GM21381 (cell line): ENCODE measurements around the gene PPFIBP2.
A peak's percentile ranks its signal among the peaks of the same experiment; 100 is the strongest.
"Not testable (repeated sequence)": the region's sequence is repeated elsewhere in the genome, so short reads cannot be mapped to it uniquely, and the experiment has no call there.

ENCODE experiments used
- ATAC-seq: cut with Tn5 transposase; IDR thresholded peaks from one replicate; pipeline ENCODE4 v1.9.1; 2021; ENCODE audit warnings: mild to moderate bottlenecking, moderate library complexity; ENCODE audit not compliant: unreplicated experiment

Gene PPFIBP2

DNA sequence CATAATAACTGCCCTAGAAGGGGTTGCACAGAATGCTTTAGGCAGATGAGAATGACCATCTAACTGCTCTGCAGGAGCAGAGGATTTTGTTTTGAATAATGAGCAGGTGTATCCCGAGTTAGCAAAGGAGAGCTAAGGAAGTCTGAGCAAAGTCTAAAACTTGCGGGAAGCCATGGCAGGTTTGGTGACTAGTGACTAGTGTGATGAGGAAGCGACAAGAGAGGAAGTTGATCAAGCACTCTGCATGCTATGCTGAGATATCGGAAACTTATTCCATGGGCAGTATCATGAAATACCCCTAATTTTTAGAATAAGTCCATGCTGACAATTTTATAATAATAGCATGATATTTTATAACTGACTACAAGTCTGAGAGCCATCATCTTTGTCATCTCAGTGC lies 15.6 kb upstream of the PPFIBP2 start:
- no peak for ATAC-seq

DNA sequence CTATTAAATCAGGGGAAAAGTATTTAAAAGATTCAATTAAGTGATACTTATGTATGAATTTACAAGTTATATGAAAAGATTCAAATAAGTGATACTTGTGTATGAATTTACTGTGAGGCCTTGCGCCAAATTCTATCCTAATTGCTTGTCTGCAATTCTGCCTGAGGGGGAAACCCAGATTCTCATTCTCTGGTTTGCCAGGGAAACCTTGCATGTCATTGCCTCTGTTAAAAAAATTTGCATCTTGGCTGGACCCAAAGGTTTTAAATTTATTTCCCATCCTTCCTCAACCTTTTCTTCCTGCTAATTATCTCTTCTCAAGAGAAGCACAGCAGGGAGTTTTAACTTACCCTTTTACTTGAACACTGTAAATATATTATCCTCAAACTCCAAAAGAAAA lies 14.7 kb upstream of the PPFIBP2 start:
- no peak for ATAC-seq

- no peak for ATAC-seq
These were observed 13.5 kb upstream of the PPFIBP2 start for GRCh38 chr11:7500251-7500650.

- no peak for ATAC-seq
These were observed 12.5 kb upstream of the PPFIBP2 start for GRCh38 chr11:7501251-7501650.

DNA sequence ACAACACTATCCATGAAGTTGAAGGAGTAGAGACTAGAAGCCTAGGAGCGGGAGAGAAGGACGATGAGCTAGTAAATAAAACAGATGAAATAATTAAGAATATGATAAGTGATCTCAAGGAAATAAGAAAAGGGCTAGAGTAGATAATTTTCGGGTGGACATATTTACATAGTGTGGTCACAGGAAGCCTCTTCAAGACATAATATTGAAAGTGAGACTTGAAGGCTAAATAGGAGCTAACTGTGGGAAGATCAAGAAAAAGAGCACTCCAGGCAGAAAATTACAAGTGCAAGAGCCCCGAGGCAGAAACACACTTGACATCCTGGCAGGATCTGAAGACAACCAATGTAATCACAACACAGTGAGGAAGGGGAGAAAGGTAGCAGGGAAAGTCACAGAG lies 11.9 kb upstream of the PPFIBP2 start:
- no peak for ATAC-seq

GRCh38 chr11:7506243-7506642 lies 7.6 kb upstream of the PPFIBP2 start:
- no peak for ATAC-seq

DNA sequence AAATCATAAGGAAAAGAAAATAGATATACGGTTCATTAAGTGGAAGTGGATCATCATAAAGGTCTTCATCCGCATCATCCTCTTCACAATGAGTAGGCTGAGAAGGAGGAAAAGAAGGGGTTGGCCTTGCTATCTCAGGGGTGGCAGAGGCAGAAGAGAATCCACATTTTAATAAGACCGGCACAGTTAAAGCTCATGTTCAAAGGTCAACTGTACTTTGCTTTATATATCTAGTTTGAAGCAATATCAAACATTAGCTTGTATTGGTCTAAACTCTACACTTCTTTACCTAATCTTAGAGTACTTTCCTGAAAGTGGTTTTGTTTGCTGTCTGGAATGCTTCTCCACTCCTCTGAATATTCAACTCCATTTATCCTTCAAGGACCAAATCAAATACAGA lies 5.7 kb upstream of the PPFIBP2 start:
- no peak for ATAC-seq

DNA sequence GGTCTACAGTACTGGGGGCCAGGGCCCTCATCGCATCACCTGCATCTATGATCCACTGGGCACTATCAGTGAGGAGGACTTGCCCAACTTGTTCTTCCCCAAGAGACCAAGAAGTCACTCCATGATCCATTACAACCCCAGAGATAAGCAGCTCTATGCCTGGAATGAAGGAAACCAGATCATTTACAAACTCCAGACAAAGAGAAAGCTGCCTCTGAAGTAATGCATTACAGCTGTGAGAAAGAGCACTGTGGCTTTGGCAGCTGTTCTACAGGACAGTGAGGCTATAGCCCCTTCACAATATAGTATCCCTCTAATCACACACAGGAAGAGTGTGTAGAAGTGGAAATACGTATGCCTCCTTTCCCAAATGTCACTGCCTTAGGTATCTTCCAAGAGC lies 3.8 kb upstream of the PPFIBP2 start:
- no peak for ATAC-seq

DNA sequence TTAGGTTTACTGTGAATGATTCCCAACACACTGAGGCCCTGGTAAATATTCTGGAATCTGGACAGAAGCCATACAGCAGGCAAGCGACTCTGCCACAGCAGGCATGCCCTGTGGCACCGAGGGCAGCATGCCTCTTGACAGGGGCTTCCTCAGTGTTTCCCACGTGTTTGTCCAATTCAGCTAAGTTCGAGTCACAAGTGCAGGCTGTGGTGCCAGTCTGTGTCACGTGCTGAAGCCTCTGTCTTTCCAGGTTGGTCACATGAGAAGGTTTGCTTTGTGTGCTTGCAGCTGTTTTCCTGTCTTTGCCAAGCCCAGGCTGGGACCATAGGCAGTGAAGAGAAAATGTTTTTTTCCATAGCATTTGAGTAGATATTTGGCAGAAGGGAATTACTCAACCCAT lies 2.4 kb upstream of the PPFIBP2 start:
- ATAC-seq: no peak

DNA sequence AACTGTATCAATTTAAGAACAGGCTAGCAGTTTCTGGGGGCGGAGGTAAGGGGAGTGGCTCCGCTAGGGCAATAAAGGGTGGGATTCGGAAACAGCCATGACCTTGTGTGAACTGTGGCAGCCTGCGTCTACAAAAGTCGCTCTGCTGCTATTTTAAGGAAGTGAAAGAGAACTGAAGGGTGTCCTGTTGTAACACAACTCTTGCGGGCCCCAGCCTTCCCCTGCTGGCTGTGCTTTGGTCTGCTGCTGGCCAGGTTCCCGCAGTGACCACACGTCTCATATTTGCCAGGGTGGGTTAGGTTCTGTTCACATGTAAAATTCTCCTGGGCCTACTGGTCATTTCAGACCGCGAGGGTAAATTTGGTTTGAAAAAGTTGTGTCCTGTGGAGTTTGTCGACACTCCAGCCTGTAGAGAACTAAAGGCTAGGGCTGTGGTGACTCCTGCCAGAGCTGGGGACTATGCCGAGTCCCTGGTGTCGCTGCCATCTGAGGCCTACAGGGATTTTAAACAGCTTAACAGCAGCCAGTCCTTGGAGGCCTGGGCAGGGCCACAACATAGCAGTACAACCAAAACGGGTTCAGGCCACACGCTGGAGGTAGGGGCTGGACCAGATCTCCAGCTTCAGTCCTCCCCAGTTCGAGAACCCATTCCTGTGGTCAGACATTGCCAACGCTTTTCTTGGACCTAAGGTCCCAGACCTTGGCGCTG lies 1.1 kb upstream of the PPFIBP2 start:
- ATAC-seq: peak; percentile 63

DNA sequence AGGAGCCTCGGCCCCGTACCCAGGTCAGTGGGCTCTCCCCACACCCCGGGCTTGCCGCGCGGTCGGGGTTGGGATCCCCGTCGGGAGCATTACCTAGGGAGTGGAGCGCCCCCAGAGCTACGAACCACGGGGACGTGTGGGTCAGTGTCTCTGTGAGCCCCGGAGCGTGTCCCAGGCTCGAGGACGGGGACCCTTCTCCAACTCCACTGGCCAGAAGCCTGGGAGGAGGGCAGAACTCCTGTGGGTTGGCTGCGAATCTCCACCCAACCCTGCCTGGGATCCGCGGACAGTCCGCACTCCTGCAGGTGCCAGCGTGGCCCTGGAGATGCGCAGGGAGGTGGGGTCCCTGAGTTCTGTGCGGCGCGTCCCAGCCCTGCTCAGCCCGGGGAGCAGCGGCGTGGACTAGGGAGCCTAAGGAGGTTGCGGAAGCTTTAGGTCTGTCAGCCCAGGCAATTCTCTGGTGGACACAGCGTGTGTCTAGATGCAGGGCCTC lies 346 bp downstream of the PPFIBP2 start:
- ATAC-seq: peak; percentile 14

DNA sequence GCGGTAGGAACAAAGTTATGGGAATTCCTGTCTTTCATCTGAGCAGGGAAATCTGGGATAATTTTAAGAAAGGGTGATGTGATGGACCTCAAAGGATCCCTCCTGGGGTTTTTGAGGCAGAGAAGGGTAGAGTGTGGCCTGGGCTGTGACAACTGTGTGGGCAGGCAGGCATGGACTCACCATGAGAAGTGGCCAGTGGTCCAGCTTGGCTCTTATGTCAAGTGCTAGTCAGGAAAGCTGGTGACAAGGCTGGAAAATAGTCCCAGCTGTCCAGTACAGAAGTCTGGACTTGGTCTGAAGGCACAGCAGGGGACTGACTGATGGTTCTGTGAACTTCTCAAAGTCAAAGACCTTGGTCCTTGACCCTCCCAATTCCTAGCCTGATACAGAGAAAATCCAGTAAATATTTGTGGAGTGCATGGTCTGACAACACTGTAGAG lies 1.7 kb downstream of the PPFIBP2 start:
- no peak for ATAC-seq

GRCh38 chr11:7516475-7516874 lies 2.7 kb downstream of the PPFIBP2 start:
- no peak for ATAC-seq

DNA sequence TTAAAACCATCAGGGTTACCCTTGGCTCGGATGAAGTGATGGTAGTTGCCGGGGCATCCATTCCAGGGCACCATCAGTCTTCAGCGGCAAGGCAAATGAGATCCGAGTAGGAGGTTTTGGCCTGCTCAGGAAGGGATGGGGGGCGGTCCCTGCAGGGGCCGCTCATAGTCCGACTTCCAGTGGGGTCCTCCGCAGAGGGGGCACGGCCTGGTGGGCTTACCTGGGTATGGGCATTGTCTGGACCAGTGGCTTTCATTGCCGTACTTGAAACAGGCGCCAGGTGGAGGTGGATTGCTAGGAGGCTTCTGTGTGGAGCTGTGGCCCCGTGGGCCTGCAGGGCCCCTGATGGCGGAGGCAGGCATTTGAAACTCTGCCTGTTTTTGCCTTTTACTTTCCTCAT lies 3.9 kb downstream of the PPFIBP2 start:
- ATAC-seq: not testable (repeated sequence)

DNA sequence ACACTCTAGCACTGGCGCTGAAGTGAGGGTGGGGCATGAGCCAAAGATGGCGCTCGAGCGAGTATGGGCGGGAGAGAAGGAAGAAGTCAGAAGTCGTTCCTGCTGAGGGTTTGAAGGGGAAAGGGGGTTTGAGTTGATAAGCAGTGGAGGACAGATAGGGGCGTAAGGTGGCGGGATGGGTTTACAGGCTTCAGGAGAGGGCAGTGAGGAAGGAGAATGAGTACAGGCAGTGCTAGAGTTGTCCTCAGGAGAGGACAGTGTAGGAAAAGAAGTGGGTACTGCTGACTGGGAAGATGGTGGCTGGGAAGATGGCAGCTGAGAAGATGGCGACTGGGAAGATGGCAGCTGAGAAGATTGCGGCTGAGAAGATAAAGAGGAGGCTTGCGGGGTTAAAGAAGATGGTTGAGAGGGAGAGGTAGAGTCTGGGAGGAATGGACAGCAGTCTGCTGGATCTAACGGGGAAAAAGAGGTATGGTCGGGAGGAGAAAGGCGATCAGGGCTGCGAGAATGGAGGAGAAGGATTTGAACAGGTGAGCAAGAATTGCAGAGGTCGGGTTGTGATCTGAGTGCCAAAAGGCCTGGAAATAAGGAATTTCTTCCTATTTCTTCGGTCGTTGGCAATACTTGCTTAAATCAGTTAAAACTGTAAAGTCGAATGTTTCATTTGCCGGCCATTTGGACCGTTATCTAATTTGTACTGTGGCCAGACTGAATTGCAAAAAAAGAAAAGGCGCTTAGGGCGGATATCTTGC lies 5.2 kb downstream of the PPFIBP2 start:
- ATAC-seq: no peak

DNA sequence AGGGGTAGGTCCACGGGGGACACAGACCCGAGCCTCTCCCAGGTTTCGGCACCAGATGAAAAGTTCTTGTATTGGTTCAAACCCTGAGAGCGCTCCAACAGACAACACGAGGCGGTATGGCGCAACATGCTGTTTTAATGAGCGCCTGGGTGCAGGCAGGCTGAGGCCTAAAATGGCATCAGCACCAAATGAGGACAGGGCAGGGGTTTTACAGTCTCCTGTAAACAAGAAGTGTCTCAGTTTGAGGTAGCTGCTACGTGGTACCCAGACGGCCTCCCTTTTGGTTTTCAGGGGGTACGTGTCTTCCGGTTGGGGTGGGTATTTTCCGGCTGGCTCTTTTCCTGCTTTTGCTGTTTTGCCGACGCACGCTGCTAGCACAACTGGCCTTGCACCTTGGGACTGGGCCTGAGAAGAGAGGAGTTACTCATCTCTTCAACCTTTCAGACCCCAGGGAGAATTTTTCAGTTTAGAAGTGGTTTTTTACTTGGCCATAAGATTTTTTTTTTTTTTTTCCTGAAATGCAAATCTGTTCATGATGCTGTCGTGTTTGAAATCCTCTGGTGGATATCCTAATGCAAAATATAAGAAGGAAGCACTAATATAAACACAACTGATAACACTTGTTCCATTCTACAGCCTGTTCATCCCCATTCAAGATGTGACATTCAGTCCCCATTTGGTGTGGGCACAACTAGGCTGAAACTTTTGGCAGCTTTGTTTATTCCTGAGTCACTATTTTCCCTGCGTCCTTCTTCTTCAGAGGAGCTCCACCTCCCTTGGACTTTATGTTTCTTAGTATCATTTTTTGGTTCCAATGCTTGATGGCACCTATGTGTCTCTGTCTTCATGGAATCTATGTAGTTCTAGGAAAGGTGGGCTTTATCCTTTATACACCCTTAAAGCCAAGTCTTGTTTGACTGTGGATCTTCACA lies 6.5 kb downstream of the PPFIBP2 start:
- peak; percentile 55 for ATAC-seq

GRCh38 chr11:7520981-7521487 lies 7.2 kb downstream of the PPFIBP2 start:
- ATAC-seq: peak; percentile 80

DNA sequence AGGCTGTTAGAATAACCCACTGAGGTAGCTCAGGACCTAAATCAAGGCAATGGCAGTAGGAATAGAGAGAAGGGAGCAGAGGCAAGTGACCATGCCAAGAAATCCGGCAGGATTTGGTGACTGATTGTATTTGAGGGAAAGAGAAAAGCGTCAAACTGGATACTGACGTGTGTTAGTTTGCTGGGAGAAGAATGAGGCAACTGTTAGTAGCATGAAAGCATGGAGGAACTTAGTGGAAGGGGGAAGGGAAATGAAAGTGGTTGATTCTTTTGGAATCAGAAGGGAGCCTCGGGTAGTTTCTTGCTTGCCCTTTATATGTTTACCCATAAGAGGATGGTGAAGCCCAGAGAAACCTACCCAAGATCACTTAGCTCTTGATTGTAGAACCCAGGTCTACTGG lies 8.3 kb downstream of the PPFIBP2 start:
- no peak for ATAC-seq

DNA sequence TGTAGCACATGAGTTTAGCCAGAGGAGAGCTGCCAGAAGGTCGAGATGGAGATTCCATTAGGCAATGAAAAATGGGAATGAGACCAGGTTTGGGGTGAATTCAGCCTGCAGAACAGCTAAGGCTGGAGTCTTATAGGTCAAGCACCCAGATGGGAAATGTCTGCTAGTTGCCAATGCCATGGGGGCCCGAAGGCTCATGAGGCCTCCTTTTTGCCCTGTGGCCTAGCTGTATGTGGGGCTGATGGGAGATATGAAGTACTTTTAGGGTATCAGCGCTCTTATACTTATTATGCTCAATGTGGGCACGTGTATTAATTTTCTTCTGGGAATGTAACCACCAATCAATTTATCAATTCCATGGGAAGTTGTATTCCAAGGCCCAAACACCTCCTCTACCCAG lies 8.7 kb downstream of the PPFIBP2 start:
- ATAC-seq: no peak

DNA sequence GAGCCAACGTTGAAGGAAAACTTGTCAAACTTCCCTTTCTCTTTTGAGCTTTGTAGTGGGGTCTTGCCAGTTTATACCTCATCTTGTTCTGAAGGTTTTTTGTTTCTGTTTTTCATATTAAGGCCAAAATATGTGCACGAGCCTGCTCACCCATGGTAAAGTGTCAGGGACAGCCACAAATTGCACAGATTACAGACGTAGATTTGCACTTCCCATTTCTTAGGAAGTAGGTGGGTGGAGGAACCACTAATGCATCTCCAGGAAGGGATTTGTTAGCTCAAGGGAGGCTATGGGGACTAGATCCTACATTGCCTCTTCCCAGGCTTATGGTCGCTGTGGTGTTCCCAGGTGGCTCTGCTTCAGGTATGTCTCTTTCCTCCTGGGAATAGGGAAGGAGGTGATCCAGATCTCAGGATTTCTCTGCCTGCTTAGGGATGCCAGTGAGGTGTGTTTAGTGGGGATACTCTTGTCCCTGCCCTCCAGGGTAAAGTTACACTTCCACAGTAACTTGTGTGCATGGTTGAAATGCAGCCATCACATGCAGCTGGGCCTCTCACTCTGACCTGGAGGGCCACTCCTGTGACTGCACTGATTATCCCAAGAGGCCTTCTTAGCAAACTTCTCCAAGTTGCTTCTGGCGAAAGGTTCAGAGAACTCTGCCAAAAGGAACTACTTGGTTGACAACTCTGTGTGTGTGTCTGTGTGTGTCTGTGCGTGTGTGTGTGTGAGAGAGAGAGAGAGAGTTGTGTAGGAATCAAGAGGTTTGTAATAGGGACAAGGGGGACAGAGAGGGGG lies 9.8 kb downstream of the PPFIBP2 start:
- ATAC-seq: no peak
